HCT116 (cell line): ENCODE measurements around the gene ZC3H7A. TPM values are rescaled to one million over a fixed set of nuclear protein-coding genes. Genes with fewer than 3 reads are reported as not detected.

Source experiments
- ATAC-seq: fragments of 200-7000 bp; cut with Tn5 transposase; 2 replicates; pipeline ENCODE4 v1.9.1; 2020; ENCODE audit warnings: mild to moderate bottlenecking, moderate library complexity
- BruUV-seq: library from RNA; stranded (reverse); fragments of 400-500 nt; replicated peaks from 2 replicates; lab custom pipeline; 2021; lab: Mats Ljungman, UMichigan
- CTCF ChIA-PET: fragments of 300-600 bp; sonication (Branson Sonifier 250); formaldehyde crosslinking; loops from one replicate; lab custom pipeline; 2021; ENCODE audit warnings: antibody characterized with exemption; lab: Charles Lee
- POLR2A ChIA-PET: fragments of 300-600, 350-600 bp; sonication (Branson Sonifier 250); formaldehyde crosslinking; loops from one replicate; lab custom pipeline; 2021; ENCODE audit warnings: antibody characterized with exemption; lab: Charles Lee
- RAD21 ChIA-PET, 2 experiments: fragments of 300-600 bp; sonication (Branson Sonifier 250); formaldehyde crosslinking; loops; one replicate each; lab custom pipeline; 2023; ENCODE audit warnings: low total read pairs in 2 of 2; ENCODE audit not compliant: uncharacterized antibody in 2 of 2, unreplicated experiment in 2 of 2, low non-redundant PET in 1 of 2; lab: Charles Lee
- DNase-seq: peaks from one replicate; pipeline ENCODE4 v3.0.0-alpha.2; 2010; ENCODE audit warnings: low read depth, low spot score
- H2AFZ ChIP-seq: fragments of 200-600 bp; shearing (Covaris generic), sonication (generic); 2 replicates; pipeline ENCODE4 v1.6.1; 2017; ENCODE audit warnings: low read depth, mixed run types, mixed read lengths, antibody characterized with exemption, low read length; ENCODE audit not compliant: poor library complexity, severe bottlenecking
- H3K27ac ChIP-seq: 2 replicates; pipeline ENCODE4 v1.5.1; 2012; ENCODE audit warnings: low read depth, low read length
- H3K27me3 ChIP-seq: fragments of 200-600 bp; sonication (generic); 2 replicates; pipeline ENCODE4 v1.6.1; 2016; ENCODE audit warnings: mixed run types, low read length, mixed read lengths; ENCODE audit not compliant: insufficient read depth
- H3K36me3 ChIP-seq, 2 experiments: fragments of 200-500 bp in 1 of 2; fragments of 200-600 bp in 1 of 2; sonication (Bioruptor generic) in 1 of 2; sonication (generic) in 1 of 2; 2 replicates each; pipeline versions ENCODE4 v1.5.1 to v1.6.1; 2014 to 2016; ENCODE audit warnings: low read length in 2 of 2, inconsistent platforms in 1 of 2, mixed read lengths in 1 of 2, mixed run types in 1 of 2; ENCODE audit not compliant: insufficient read depth in 2 of 2, control insufficient read depth in 1 of 2
- H3K4me1 ChIP-seq, 2 experiments: fragments of 200-600 bp in 1 of 2; sonication (generic) in 1 of 2; 2 replicates each; pipeline versions ENCODE4 v1.5.1 to v1.6.1; 2012 to 2017; ENCODE audit warnings: low read length in 2 of 2, inconsistent platforms in 1 of 2, mild to moderate bottlenecking in 1 of 2, mixed read lengths in 1 of 2, mixed run types in 1 of 2, moderate library complexity in 1 of 2; ENCODE audit not compliant: insufficient read depth in 2 of 2, control insufficient read depth in 1 of 2
- H3K4me2 ChIP-seq: fragments of 200-600 bp; sonication (generic); 2 replicates; pipeline ENCODE4 v1.6.1; 2017; ENCODE audit warnings: mixed run types, low read length, mixed read lengths
- H3K4me3 ChIP-seq, 2 experiments: fragments of 200-600 bp in 1 of 2; sonication (generic) in 1 of 2; replicated peaks in 1 of 2; 2 replicates each; pipeline ENCODE4 v1.5.1; 2011 to 2016; ENCODE audit warnings: low read length in 2 of 2, control low read depth in 1 of 2, low read depth in 1 of 2, mild to moderate bottlenecking in 1 of 2, mixed read lengths in 1 of 2, mixed run types in 1 of 2
- H3K79me2 ChIP-seq: fragments of 200-600 bp; sonication (generic); 2 replicates; pipeline ENCODE4 v1.6.1; 2017; ENCODE audit warnings: mild to moderate bottlenecking, mixed run types, low read length, moderate library complexity, mixed read lengths; ENCODE audit not compliant: insufficient read depth
- H3K9ac ChIP-seq: fragments of 200-600 bp; sonication (generic); 2 replicates; pipeline ENCODE4 v1.6.1; 2016; ENCODE audit warnings: low read length, mixed read lengths
- H3K9me2 ChIP-seq: fragments of 200-600 bp; sonication (generic), shearing (Covaris generic); 2 replicates; pipeline ENCODE4 v1.6.1; 2017; ENCODE audit warnings: mixed run types, mild to moderate bottlenecking, moderate library complexity; ENCODE audit not compliant: insufficient read depth
- H3K9me3 ChIP-seq, 2 experiments: fragments of 200-500 bp in 1 of 2; fragments of 200-600 bp in 1 of 2; sonication (Bioruptor generic) in 1 of 2; sonication (generic) in 1 of 2; 2 replicates each; pipeline ENCODE4 v1.6.1; 2014 to 2017; ENCODE audit warnings: low read length in 2 of 2, mixed read lengths in 2 of 2, inconsistent platforms in 1 of 2, low read depth in 1 of 2, mild to moderate bottlenecking in 1 of 2, mixed run types in 1 of 2, moderate library complexity in 1 of 2; ENCODE audit not compliant: control insufficient read depth in 1 of 2, insufficient read depth in 1 of 2
- H4K20me1 ChIP-seq: fragments of 200-600 bp; sonication (generic), shearing (Covaris generic); 2 replicates; pipeline ENCODE4 v1.6.1; 2017; ENCODE audit warnings: mixed run types, mild to moderate bottlenecking, moderate library complexity; ENCODE audit not compliant: insufficient read depth
- ATF3 ChIP-seq: IDR thresholded peaks from 2 replicates; pipeline ENCODE4 v1.6.1; 2012
- CBX3 ChIP-seq: IDR thresholded peaks from 2 replicates; pipeline ENCODE4 v1.6.1; 2012; ENCODE audit warnings: low read depth
- CTCF ChIP-seq, 3 experiments: fragments of 200-600 bp in 1 of 3; sonication (generic) in 1 of 3; IDR thresholded peaks in 2 of 3; conservative IDR thresholded peaks in 1 of 3; 2 replicates each; pipeline ENCODE4 v1.5.1; 2012 to 2017; ENCODE audit warnings: low read depth in 2 of 3, low read length in 2 of 3, antibody characterized with exemption in 1 of 3, borderline replicate concordance in 1 of 3, control low read depth in 1 of 3, mild to moderate bottlenecking in 1 of 3, mixed read lengths in 1 of 3, mixed run types in 1 of 3, moderate library complexity in 1 of 3; ENCODE audit not compliant: insufficient read depth in 1 of 3
- EGR1 ChIP-seq: IDR thresholded peaks from 2 replicates; pipeline ENCODE4 v1.6.1; 2012; ENCODE audit warnings: low read depth
- MAX ChIP-seq: IDR thresholded peaks from 2 replicates; pipeline ENCODE4 v1.6.1; 2012
- POLR2AphosphoS5 ChIP-seq: IDR thresholded peaks from 2 replicates; pipeline ENCODE4 v1.6.1; 2011; ENCODE audit warnings: mild to moderate bottlenecking, low read depth, low read length, moderate library complexity
- RAD21 ChIP-seq: IDR thresholded peaks from 2 replicates; pipeline ENCODE4 v1.6.1; 2012; ENCODE audit warnings: low read depth, mild to moderate bottlenecking
- ZBTB33 ChIP-seq: IDR thresholded peaks from 2 replicates; pipeline ENCODE4 v1.6.1; 2011; ENCODE audit warnings: mild to moderate bottlenecking, low read length, moderate library complexity; ENCODE audit not compliant: insufficient replicate concordance; ENCODE audit errors: extremely low read depth
- intact Hi-C: fragments of 100-400 bp; cut with micrococcal nuclease; formaldehyde crosslinking; loops from 2 replicates; pipeline ENCODE4 v1.10.0; 2022
- total RNA-seq: library from RNA; stranded (reverse); gene quantifications from one replicate; pipeline ENCODE4 v1.2.1, GENCODE V29; 2021; ENCODE audit not compliant: unreplicated experiment

ZC3H7A gene
- total RNA-seq, 1 experiment from 2014 or later, result 33.4 TPM

- H3K4me1 ChIP-seq, result no peaks in the 10 kb centered on the region
- H3K9me2 ChIP-seq, result no peaks in the 10 kb centered on the region
- POLR2A ChIA-PET, result interaction anchor here (1.1 kb wide), 1 partner anchor 21 kb away, joined by 3 read pairs; the partner anchor contains the start of gene TXNDC11
- H3K9ac ChIP-seq, result no peak overlapping the region
- no peaks in the 10 kb centered on the region for H4K20me1 ChIP-seq
- TF ChIP-seq MAX (no peak), ZBTB33 (no peak), ATF3 (no peak), EGR1 (no peak), CBX3 (no peak), RAD21 (no peak), CTCF (IDR thresholded peaks at IDR 0.05 in 2 of 3, conservative IDR thresholded peaks at IDR 0.05 in 1 of 3; ENCODE audit: borderline replicate concordance in 1 of 3, insufficient read depth in 1 of 3, low read depth in 2 of 3, low read length in 2 of 3) (no peak), POLR2AphosphoS5 (no peak)
- DNase-seq (no peak), ATAC-seq (no peak)
- peaks cover 23 to 35% of the 10 kb centered on the region in 2 experiments; a peak in 3 of 4 replicates for H3K36me3 ChIP-seq
- intact Hi-C loops, result no loop called here
- H3K4me2 ChIP-seq, result no peak overlapping the region
- H2AFZ ChIP-seq, result no peak overlapping the region
- CTCF ChIA-PET, result interaction anchor here (1.0 kb wide), 1 partner anchor 8 kb away, joined by 3 read pairs; no protein-coding TSS in a partner anchor
- no peak overlapping the region for H3K27ac ChIP-seq
- H3K9me3 ChIP-seq, result no peaks in the 10 kb centered on the region
- peaks cover 9% of the 10 kb centered on the region; the same call in 1 of the 2 replicates for H3K79me2 ChIP-seq
- H3K4me3 ChIP-seq, result no peak overlapping the region
- H3K27me3 ChIP-seq, result no peaks in the 10 kb centered on the region
- RAD21 ChIA-PET, result no interaction called here
- BruUV-seq, result no TSS peak
These were observed 75.1 kb downstream of the ZC3H7A start for GRCh38 chr16:11721781-11722467.
